GM19239 (cell line): ENCODE results near the gene VWF.

Source experiments
- DNase-seq: peaks from one replicate; pipeline ENCODE4 v3.0.0; 2011; ENCODE audit warnings: low spot score; ENCODE audit not compliant: insufficient read length
- FAIRE-seq: peaks from 2 replicates; lab custom pipeline; 2011; peaks lifted over from hg19 to GRCh38; lab: Jason Lieb, UNC

VWF gene

DNA sequence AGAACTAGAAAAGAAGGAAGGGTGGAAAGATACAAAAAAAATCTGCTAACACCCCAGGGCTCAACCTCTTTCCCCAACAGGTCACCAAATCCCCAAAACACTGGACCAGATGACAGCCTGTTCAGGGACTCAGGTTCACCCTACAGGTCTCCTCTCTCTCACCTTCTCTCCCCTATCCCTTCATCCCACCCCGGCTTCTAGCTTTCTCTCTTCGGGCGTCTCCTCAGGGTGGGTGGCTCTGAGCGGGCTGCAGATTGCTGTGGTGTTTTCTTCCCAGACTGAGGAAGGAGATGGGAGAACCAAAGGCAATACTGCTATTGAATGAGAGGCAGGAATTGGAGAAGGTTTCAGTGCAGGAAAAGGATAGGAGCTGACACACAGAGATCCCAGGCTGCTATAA is 218.7 kb downstream of the VWF start:
- DNase-seq = no peak
- no peak for FAIRE-seq

DNA sequence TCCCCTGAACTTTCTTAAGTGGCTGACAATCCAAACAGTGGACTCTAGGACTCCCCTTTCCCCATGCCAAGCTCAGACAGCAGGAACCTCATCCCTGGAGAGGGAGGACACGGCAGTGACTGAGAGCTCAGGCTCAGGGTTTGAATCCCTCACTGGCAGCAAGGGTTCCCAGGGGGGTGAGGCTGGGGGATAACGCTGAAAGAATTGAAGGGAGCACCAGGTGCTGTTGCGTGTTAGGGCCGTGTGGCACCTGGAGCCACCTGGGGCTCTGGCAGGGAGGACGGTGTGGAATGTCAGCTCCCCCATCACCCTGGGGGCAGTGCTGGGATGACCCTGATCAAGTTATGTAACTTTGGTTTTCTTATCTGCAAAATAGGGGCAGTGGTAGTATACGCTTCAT is 219.5 kb downstream of the VWF start:
- no peak for DNase-seq
- no peak for FAIRE-seq

DNA sequence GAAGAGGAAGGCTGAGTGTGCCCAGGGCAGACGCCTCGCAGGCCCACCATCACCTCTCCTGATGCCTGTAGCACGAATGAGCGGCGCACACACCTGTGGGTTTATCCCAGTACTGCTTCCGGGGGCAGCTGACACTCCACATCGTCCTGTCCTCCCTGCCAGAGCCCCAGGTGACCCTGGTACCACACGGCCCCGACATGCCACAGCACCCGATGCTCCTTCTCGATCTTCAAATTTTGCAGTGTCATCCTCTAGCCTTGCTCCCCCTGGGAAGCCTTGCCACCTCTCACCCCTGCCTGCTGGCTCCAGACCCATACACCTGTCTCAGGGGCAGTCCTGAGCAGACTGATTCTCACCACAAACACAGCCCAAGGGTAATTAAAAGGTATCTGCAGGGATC is 220.0 kb downstream of the VWF start:
- DNase-seq = no peak
- no peak for FAIRE-seq

DNA sequence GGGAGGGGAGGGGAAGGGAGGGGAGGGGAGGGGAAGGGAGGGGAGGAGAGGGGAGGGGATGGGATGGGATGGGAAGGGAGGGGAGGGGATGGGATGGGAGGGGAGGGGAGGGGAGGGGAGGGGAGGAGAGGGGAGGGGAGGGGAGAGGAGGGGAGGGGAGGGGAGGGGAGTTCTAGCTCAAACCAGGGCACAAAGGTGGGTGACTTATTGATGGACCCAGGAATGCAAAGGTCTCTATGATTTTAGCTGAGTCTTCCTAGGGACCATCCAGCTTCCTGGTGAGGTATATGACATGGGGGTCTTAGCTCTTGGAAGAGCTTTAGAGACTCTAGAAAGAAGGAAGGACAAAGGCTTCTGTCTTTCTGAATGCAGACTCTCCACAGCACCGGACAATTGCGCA is 221.7 kb downstream of the VWF start:
- FAIRE-seq (no peak), DNase-seq (no peak)

DNA sequence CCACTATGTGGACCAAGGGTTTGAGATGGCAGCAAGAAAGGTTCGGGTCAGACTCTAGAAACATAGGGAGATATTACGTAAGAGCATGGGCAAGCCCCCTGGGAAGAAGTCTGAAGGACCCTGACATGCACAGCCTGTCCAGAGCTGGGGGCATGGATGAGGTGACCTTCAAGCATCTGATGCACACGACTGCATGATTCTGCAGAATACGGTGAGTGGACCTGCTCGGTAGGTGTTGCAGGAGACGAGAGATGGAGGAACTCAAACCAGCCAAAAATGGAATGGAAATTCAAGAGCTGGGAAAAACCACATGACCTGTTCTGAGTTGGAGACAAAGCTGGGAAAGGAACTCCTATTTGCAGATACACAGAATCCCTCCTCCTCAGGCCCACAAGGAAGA is 223.1 kb downstream of the VWF start:
- no peak for FAIRE-seq
- DNase-seq = no peak

DNA sequence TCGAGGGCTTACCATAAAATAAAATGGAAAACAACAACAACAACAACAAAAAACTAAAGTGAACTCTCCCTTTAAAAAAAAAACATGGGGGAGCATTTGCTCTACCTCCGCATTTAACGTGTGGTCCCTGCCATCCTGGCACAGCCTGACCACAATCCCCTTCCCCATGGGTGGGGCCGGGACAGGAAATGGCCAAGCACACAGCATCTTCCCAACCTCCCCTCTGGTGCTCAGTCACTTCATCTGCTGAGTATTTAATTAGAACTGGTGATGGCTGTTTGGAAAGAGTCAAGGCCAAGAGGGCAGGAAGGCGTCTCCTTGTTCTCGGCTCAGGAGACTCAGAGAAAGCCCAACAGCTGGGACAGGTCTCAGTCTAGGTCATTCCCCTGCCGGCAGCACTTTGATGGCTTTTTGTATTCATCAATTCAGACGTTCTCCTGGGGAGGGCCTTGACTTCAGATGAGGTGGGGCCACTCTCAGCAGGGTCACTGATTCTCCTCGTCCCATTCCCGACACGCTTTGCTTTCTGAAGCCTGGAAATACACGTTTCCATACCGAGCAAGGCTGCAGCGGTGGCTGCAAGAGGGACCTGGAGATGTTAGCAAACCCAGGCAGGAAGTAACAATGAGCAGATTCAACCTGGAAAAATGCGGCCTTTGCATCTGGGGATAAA is 223.8 kb downstream of the VWF start:
- FAIRE-seq (no peak), DNase-seq (no peak)

DNA sequence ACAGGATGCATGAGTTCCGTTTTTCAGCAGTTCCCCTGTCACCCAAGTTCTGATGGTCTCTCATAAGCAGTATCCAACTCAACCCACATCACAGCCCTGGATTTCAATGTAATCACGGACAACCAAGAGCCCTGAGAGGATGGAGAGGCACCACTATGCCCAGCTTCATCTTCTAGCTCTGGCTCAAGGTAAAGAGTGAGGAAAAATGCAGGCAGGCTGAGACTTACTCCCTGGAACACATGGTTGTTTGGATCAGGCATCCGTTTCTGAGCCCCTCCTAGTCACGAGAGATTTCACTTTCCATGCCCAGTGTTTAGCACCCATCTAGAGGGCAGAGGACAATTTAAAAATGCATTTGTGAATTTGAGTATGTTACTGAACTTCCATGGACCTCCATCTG is 224.4 kb downstream of the VWF start:
- FAIRE-seq (no peak), DNase-seq (no peak)

DNA sequence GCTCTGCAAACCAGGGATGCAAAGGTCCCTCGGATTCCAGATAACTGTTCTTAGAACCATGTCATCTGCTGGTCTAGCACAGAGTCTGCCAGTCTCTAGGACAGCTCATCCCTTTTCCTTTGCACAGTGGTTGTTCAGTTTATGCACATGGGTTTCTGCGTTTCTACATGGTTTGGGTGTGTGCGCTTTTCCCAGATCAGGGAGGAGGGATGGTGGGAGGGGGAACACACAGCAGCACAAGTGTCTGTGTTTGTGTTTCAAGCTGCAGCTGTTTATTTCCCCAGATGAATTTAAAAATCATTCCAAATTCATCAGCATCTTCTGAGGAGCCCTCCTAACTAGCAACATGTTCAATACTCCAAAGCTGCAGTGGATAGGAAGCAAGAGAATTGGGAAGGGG is 224.8 kb downstream of the VWF start:
- no peak for DNase-seq
- no peak for FAIRE-seq

DNA sequence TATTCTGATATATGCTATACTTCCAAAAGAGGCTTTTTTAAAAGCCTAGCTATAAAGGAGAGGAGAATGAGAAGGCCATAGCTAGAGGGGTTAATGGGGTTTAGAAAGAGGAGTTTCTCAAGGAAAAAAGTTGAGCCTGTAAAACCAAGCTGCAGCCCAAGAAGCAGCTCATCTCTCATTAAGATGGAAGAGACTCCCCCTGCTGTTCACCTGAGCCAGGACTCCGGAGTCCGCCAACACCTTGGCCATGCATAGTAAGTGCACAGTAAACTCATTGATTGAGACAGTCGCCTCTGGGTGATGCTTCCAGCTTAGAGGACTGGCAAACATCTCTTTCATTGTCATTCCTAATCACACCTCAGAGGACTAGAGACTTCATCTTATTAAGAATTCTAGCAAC is 225.6 kb downstream of the VWF start:
- no peak for FAIRE-seq
- DNase-seq = no peak
